Measurements from ENCODE around the gene RBCK1. TPM values are rescaled to one million over a fixed set of nuclear protein-coding genes. Genes with fewer than 3 reads are reported as not detected.

The RBCK1 gene
- total and polyA plus RNA-seq, 10 of the 15 experiments (the other 5 are each of a cell fraction or from before 2014, with no cell fraction given): 14.1 to 99.7 (median 76.0) TPM

DNA sequence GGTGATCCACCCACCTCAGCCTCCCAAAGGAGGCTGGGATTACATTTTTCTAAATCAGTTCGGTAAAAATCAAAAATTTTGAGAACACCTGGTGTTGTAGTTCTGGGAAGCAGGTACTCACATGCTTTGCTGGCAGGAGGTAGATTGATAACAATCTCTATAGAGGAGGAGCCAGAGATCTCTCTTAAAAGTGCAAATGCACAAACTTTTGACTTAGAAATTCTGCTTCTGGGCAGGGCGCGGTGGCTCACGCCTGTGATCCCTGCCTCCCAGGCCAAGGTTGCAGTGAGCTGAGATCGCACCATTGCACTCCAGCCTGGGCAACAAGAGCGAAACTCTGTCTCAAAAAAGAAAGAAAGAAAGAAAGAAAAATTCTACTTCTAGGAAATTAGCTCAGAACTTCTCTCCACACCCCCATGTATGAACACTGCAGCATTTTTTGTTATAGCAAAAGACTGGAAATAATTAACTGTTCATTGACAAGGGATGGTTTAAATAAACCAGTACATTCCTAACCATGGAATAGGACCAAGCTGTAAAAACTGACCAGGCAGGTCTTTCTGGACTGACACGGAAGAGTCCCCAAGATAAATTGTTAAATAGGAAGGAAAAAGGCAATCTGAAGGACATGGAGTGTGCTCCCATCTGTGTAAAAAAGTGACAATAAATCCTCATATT, 41.9 kb upstream of the RBCK1 start:
- no peak for DNase-seq (ENCODE audit: low read depth, low spot score)
- in situ Hi-C loops (cut with MboI) (no loop called here), intact Hi-C loops (cut with micrococcal nuclease; ENCODE audit: unreplicated experiment) (no loop called here)
- SMC1A ChIA-PET (ENCODE audit: uncharacterized antibody, unreplicated experiment): interaction anchor here (0.6 kb wide), 1 partner anchor 203 kb away, joined by 3 read pairs; no protein-coding TSS in a partner anchor
- H3K9ac ChIP-seq (ENCODE audit: control insufficient read depth, insufficient read depth, low read length): no peak overlapping the region
- H3K9me3 ChIP-seq (replicated peaks; ENCODE audit: control insufficient read depth, insufficient read depth, low read length): no peaks in the 10 kb centered on the region
- H3K27ac ChIP-seq (ENCODE audit: control insufficient read depth, insufficient read depth): no peak overlapping the region
- no peak overlapping the region for H3K4me2 ChIP-seq (ENCODE audit: control insufficient read depth, insufficient read depth)
- RAD21 ChIA-PET (ENCODE audit: unreplicated experiment): no interaction called here
- H3K27me3 ChIP-seq (replicated peaks in 1 of 2; ENCODE audit: control insufficient read depth in 2 of 2, insufficient read depth in 2 of 2, low read length in 1 of 2): no peaks in the 10 kb centered on the region
- FAIRE-seq: no peak
- no peak for ATAC-seq
- POLR2A ChIA-PET: interaction anchor here (0.6 kb wide), 1 partner anchor 56 kb away, joined by 3 read pairs; no protein-coding TSS in a partner anchor
- TF ChIP-seq JUNB (IDR thresholded peaks at IDR 0.05) (no peak), IKZF1 (conservative IDR thresholded peaks at IDR 0.05) (no peak), POLR2AphosphoS2 (IDR thresholded peaks at IDR 0.05; ENCODE audit: low read depth, low read length) (no peak), CEBPB (IDR thresholded peaks at IDR 0.05; ENCODE audit: borderline replicate concordance in 1 of 2, low read depth in 2 of 2, low read length in 2 of 2) (no peak), ZZZ3 (IDR thresholded peaks at IDR 0.05; ENCODE audit: control insufficient read depth, insufficient read length, low read depth) (no peak), NFIC (IDR thresholded peaks at IDR 0.05; ENCODE audit: low read depth, low read length) (no peak), TCF12 (IDR thresholded peaks at IDR 0.05; ENCODE audit: low read depth, low read length) (no peak), TCF3 (IDR thresholded peaks at IDR 0.05; ENCODE audit: borderline replicate concordance, insufficient read depth, low read depth, low read length) (no peak), RAD51 (IDR thresholded peaks at IDR 0.05) (no peak), NFYA (IDR thresholded peaks at IDR 0.05; ENCODE audit: borderline replicate concordance, low read depth, low read length) (no peak), GATAD2B (conservative IDR thresholded peaks at IDR 0.05; ENCODE audit: low read depth) (no peak), IKZF2 (IDR thresholded peaks at IDR 0.05) (no peak), RUNX3 (IDR thresholded peaks at IDR 0.05; ENCODE audit: low read length) (no peak)
- TF ChIP-seq, protein P1, sequence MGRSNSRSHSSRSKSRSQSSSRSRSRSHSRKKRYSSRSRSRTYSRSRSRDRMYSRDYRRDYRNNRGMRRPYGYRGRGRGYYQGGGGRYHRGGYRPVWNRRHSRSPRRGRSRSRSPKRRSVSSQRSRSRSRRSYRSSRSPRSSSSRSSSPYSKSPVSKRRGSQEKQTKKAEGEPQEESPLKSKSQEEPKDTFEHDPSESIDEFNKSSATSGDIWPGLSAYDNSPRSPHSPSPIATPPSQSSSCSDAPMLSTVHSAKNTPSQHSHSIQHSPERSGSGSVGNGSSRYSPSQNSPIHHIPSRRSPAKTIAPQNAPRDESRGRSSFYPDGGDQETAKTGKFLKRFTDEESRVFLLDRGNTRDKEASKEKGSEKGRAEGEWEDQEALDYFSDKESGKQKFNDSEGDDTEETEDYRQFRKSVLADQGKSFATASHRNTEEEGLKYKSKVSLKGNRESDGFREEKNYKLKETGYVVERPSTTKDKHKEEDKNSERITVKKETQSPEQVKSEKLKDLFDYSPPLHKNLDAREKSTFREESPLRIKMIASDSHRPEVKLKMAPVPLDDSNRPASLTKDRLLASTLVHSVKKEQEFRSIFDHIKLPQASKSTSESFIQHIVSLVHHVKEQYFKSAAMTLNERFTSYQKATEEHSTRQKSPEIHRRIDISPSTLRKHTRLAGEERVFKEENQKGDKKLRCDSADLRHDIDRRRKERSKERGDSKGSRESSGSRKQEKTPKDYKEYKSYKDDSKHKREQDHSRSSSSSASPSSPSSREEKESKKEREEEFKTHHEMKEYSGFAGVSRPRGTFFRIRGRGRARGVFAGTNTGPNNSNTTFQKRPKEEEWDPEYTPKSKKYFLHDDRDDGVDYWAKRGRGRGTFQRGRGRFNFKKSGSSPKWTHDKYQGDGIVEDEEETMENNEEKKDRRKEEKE (IDR thresholded peaks at IDR 0.05): no peak
- peaks cover 18% of the 10 kb centered on the region for H3K4me1 ChIP-seq (ENCODE audit: control insufficient read depth, insufficient read depth, low read length)
- 82% methylated on average over 7 of the region's 7 CpGs for WGBS (ENCODE audit: insufficient coverage, insufficient replicate concordance, low lambda C conversion rate, missing lambda C conversion rate)
- no peak overlapping the region for H3K4me3 ChIP-seq
- no peak overlapping the region for H2AFZ ChIP-seq (ENCODE audit: control insufficient read depth, low read depth, low read length)
- no peaks in the 10 kb centered on the region for H4K20me1 ChIP-seq (ENCODE audit: control insufficient read depth, insufficient read depth)
- no peaks in the 10 kb centered on the region for H3K36me3 ChIP-seq (ENCODE audit: control insufficient read depth in 2 of 2, insufficient read depth in 2 of 2, low read length in 1 of 2)
- no TSS peak for BruUV-seq (replicated peaks)
- CTCF ChIA-PET: interaction anchor here (1.3 to 1.7 kb wide), 3 partner anchors 11 to 279 kb away, joined by 3 to 7 read pairs (median 4); no protein-coding TSS in a partner anchor
- no peaks in the 10 kb centered on the region for H3K79me2 ChIP-seq (ENCODE audit: control insufficient read depth, insufficient read depth, low read length)

Measured in GM12878 (cell line).